ENCODE data around the gene ATP8A2.

The ATP8A2 gene

GRCh38 chr13:25742220-25742619 lies 370.4 kb downstream of the ATP8A2 start:
- no peak overlapping the region for H3K4me3 ChIP-seq (ENCODE audit: low read depth, low read length)
- TF ChIP-seq, protein P1, sequence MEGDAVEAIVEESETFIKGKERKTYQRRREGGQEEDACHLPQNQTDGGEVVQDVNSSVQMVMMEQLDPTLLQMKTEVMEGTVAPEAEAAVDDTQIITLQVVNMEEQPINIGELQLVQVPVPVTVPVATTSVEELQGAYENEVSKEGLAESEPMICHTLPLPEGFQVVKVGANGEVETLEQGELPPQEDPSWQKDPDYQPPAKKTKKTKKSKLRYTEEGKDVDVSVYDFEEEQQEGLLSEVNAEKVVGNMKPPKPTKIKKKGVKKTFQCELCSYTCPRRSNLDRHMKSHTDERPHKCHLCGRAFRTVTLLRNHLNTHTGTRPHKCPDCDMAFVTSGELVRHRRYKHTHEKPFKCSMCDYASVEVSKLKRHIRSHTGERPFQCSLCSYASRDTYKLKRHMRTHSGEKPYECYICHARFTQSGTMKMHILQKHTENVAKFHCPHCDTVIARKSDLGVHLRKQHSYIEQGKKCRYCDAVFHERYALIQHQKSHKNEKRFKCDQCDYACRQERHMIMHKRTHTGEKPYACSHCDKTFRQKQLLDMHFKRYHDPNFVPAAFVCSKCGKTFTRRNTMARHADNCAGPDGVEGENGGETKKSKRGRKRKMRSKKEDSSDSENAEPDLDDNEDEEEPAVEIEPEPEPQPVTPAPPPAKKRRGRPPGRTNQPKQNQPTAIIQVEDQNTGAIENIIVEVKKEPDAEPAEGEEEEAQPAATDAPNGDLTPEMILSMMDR (IDR thresholded peaks at IDR 0.05; ENCODE audit: low read depth, low read length): no peak
- in situ Hi-C loops (cut with HindIII; ENCODE audit: low sequenced_read_pairs): no loop called here
- no peak for DNase-seq (ENCODE audit: low read depth, low spot score)

GRCh38 chr13:25743421-25743820 lies 371.6 kb downstream of the ATP8A2 start:
- TF ChIP-seq, protein P1 (IDR thresholded peaks at IDR 0.05; ENCODE audit: low read depth, low read length): no peak
- no peak for DNase-seq (ENCODE audit: low read depth, low spot score)
- in situ Hi-C loops (cut with HindIII; ENCODE audit: low sequenced_read_pairs): no loop called here
- no peak overlapping the region for H3K4me3 ChIP-seq (ENCODE audit: low read depth, low read length)

DNA sequence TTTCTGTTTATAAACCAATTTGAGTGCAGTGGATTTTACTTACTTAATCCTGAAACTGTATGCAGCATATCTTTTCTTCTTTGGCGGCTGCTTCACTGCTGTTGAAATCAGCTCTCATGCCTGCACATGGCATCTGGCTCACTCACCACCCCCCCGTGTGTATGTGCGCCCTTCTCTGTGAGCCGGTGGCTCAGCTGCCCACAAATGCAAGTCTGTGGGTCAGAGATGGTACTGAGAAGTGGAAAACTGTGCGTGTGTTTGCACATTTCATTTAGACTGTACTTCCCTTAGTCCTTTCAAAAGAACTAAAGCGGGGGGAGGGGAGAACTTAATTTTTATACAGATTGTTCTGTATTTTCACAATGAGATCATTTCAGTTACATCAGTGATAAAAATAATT lies 372.4 kb downstream of the ATP8A2 start:
- DNase-seq (ENCODE audit: low read depth, low spot score): no peak
- TF ChIP-seq, protein P1 (IDR thresholded peaks at IDR 0.05; ENCODE audit: low read depth, low read length): no peak
- in situ Hi-C loops (cut with HindIII; ENCODE audit: low sequenced_read_pairs): no loop called here
- H3K4me3 ChIP-seq (ENCODE audit: low read depth, low read length): no peak overlapping the region

GRCh38 chr13:25746131-25746530 lies 374.4 kb downstream of the ATP8A2 start:
- H3K4me3 ChIP-seq (ENCODE audit: low read depth, low read length): no peak overlapping the region
- TF ChIP-seq, protein P1 (IDR thresholded peaks at IDR 0.05; ENCODE audit: low read depth, low read length): no peak
- DNase-seq (ENCODE audit: low read depth, low spot score): no peak
- in situ Hi-C loops (cut with HindIII; ENCODE audit: low sequenced_read_pairs): no loop called here

GRCh38 chr13:25752957-25753551 lies 381.3 kb downstream of the ATP8A2 start:
- peak; percentile 95 for DNase-seq (ENCODE audit: low read depth, low spot score)

DNA sequence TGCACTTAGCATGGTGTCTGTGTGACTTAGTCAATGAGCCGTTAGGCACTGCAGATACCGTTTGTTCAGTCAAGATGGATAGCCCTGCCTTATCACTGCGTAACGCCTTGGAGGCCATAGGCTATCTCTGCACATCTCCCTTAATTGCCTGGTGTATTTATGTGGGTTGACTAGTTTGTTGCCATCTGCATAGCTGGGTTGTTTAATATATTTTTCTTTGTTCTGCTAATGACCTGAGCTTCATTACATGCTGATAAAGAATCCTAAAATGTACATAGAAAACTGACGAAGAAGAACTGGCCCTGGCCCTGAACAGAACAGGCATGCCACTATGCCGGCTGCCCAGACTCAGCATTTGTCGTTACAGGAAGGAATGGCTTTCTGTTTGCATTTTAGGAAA lies 382.2 kb downstream of the ATP8A2 start:
- H3K4me3 ChIP-seq (ENCODE audit: low read depth, low read length): no peak overlapping the region
- TF ChIP-seq, protein P1 (IDR thresholded peaks at IDR 0.05; ENCODE audit: low read depth, low read length): no peak
- in situ Hi-C loops (cut with HindIII; ENCODE audit: low sequenced_read_pairs): no loop called here
- DNase-seq (ENCODE audit: low read depth, low spot score): peak; percentile 36

More at GRCh38 chr13:25752957-25753551, 381.3 kb downstream of the ATP8A2 start:
- in situ Hi-C loops (cut with HindIII; ENCODE audit: low sequenced_read_pairs): no loop called here
- H3K4me3 ChIP-seq (ENCODE audit: low read depth, low read length): no peak overlapping the region
- TF ChIP-seq, protein P1 (IDR thresholded peaks at IDR 0.05; ENCODE audit: low read depth, low read length): no peak
